HL-60 (cell line): ENCODE measurements around the gene UBASH3A.

ENCODE experiments used
- CTCF ChIP-seq: IDR thresholded peaks from one replicate; pipeline ENCODE4 v1.5.1; 2011; ENCODE audit warnings: low read length, control low read depth, inconsistent platforms; ENCODE audit not compliant: insufficient read depth
- REST ChIP-seq: IDR thresholded peaks from 2 replicates; pipeline ENCODE4 v1.6.1; 2012; ENCODE audit warnings: low read depth; ENCODE audit not compliant: insufficient replicate concordance

- TF ChIP-seq CTCF (no peak), REST (no peak)
Observed at GRCh38 chr21:42475036-42475435, 71.3 kb downstream of the UBASH3A start.
